ENCODE measurements around the gene ANKRD27. TPM values are rescaled to one million over a fixed set of nuclear protein-coding genes. Genes with fewer than 3 reads are reported as not detected.

Gene ANKRD27
- total RNA-seq, 1 donor from 2014 or later = 20.8 TPM

GRCh38 chr19:32688311-32688710 is 13.3 kb upstream of the ANKRD27 start:
- H3K4me3 Mint-ChIP-seq (ENCODE audit: unreplicated experiment) = no peak overlapping the region
- peaks cover under 1% of the 10 kb centered on the region for H4K20me1 ChIP-seq (ENCODE audit: insufficient read depth, low read length)
- H3K4me1 Mint-ChIP-seq (ENCODE audit: low read depth, unreplicated experiment) = peaks cover 5% of the 10 kb centered on the region
- no peak overlapping the region for H2AFZ ChIP-seq (ENCODE audit: low read depth, low read length)
- no peak overlapping the region for H3K9ac ChIP-seq (ENCODE audit: low read length)
- no peaks in the 10 kb centered on the region for H3K9me3 ChIP-seq (ENCODE audit: insufficient read depth, low read depth, low read length)
- no peak overlapping the region for H3K27ac Mint-ChIP-seq (ENCODE audit: unreplicated experiment)
- H3K27ac ChIP-seq (ENCODE audit: low read depth, low read length) = no peak overlapping the region
- H3K27me3 Mint-ChIP-seq (ENCODE audit: low read depth, unreplicated experiment) = peaks cover 4% of the 10 kb centered on the region
- H3K4me3 ChIP-seq (ENCODE audit: insufficient read depth, low read depth, low read length) = no peak overlapping the region
- peaks cover 14% of the 10 kb centered on the region for H3K4me1 ChIP-seq (ENCODE audit: insufficient read depth, low read length)
- H3K9me3 Mint-ChIP-seq (ENCODE audit: unreplicated experiment) = peaks cover 3% of the 10 kb centered on the region
- H3K79me2 ChIP-seq (ENCODE audit: insufficient read depth, low read length) = peaks cover 14% of the 10 kb centered on the region
- H3K27me3 ChIP-seq (ENCODE audit: insufficient read depth, low read length) = no peaks in the 10 kb centered on the region
- TF ChIP-seq CTCF (IDR thresholded peaks at IDR 0.05; ENCODE audit: insufficient read depth, low read depth, low read length) (no peak), EZH2 (IDR thresholded peaks at IDR 0.05; ENCODE audit: insufficient read depth, low read length) (no peak)
- H3K36me3 ChIP-seq (ENCODE audit: insufficient read depth, low read length) = no peaks in the 10 kb centered on the region
- H3K36me3 Mint-ChIP-seq (ENCODE audit: low read depth, unreplicated experiment) = peaks cover 2% of the 10 kb centered on the region
- no peak for FAIRE-seq
- H3K4me2 ChIP-seq (ENCODE audit: low read length) = no peak overlapping the region
- no peak for DNase-seq (ENCODE audit: low read depth)

GRCh38 chr19:32687681-32688080 is 12.7 kb upstream of the ANKRD27 start:
- Mint-ChIP-seq H3K9me3 (ENCODE audit: unreplicated experiment) (peaks cover under 1% of the 10 kb centered on the region), H3K4me1 (ENCODE audit: low read depth, unreplicated experiment) (peaks cover under 1% of the 10 kb centered on the region), H3K36me3 (ENCODE audit: low read depth, unreplicated experiment) (no peaks in the 10 kb centered on the region), H3K4me3 (ENCODE audit: unreplicated experiment) (no peak overlapping the region), H3K27ac (ENCODE audit: unreplicated experiment) (no peak overlapping the region), H3K27me3 (ENCODE audit: low read depth, unreplicated experiment) (peaks cover 4% of the 10 kb centered on the region)
- Histone ChIP-seq H3K9me3 (ENCODE audit: insufficient read depth, low read depth, low read length) (no peaks in the 10 kb centered on the region), H3K4me1 (ENCODE audit: insufficient read depth, low read length) (peaks cover 11% of the 10 kb centered on the region), H3K36me3 (ENCODE audit: insufficient read depth, low read length) (no peaks in the 10 kb centered on the region), H3K4me3 (ENCODE audit: insufficient read depth, low read depth, low read length) (no peak overlapping the region), H3K79me2 (ENCODE audit: insufficient read depth, low read length) (peaks cover 8% of the 10 kb centered on the region), H2AFZ (ENCODE audit: low read depth, low read length) (no peak overlapping the region), H3K9ac (ENCODE audit: low read length) (no peak overlapping the region), H3K4me2 (ENCODE audit: low read length) (no peak overlapping the region), H3K27me3 (ENCODE audit: insufficient read depth, low read length) (no peaks in the 10 kb centered on the region), H3K27ac (ENCODE audit: low read depth, low read length) (no peak overlapping the region), H4K20me1 (ENCODE audit: insufficient read depth, low read length) (no peaks in the 10 kb centered on the region)
- FAIRE-seq (no peak), DNase-seq (ENCODE audit: low read depth) (no peak)
- no peak for TF ChIP-seq CTCF (IDR thresholded peaks at IDR 0.05; ENCODE audit: insufficient read depth, low read depth, low read length)
- no peak for TF ChIP-seq EZH2 (IDR thresholded peaks at IDR 0.05; ENCODE audit: insufficient read depth, low read length)

- Histone ChIP-seq H3K9ac (ENCODE audit: low read length) (no peak overlapping the region), H3K27ac (ENCODE audit: low read depth, low read length) (no peak overlapping the region), H2AFZ (ENCODE audit: low read depth, low read length) (no peak overlapping the region), H3K9me3 (ENCODE audit: insufficient read depth, low read depth, low read length) (no peaks in the 10 kb centered on the region), H3K4me3 (ENCODE audit: insufficient read depth, low read depth, low read length) (no peak overlapping the region), H3K4me1 (ENCODE audit: insufficient read depth, low read length) (peaks cover 5% of the 10 kb centered on the region), H3K27me3 (ENCODE audit: insufficient read depth, low read length) (no peaks in the 10 kb centered on the region), H3K4me2 (ENCODE audit: low read length) (no peak overlapping the region), H4K20me1 (ENCODE audit: insufficient read depth, low read length) (no peaks in the 10 kb centered on the region), H3K79me2 (ENCODE audit: insufficient read depth, low read length) (peaks cover under 1% of the 10 kb centered on the region), H3K36me3 (ENCODE audit: insufficient read depth, low read length) (no peaks in the 10 kb centered on the region)
- H3K9me3 Mint-ChIP-seq (ENCODE audit: unreplicated experiment) = no peaks in the 10 kb centered on the region
- no peak for DNase-seq (ENCODE audit: low read depth)
- no peak overlapping the region for H3K27ac Mint-ChIP-seq (ENCODE audit: unreplicated experiment)
- FAIRE-seq = no peak
- peaks cover 7% of the 10 kb centered on the region for H3K27me3 Mint-ChIP-seq (ENCODE audit: low read depth, unreplicated experiment)
- no peaks in the 10 kb centered on the region for H3K36me3 Mint-ChIP-seq (ENCODE audit: low read depth, unreplicated experiment)
- H3K4me1 Mint-ChIP-seq (ENCODE audit: low read depth, unreplicated experiment) = no peaks in the 10 kb centered on the region
- no peak overlapping the region for H3K4me3 Mint-ChIP-seq (ENCODE audit: unreplicated experiment)
- TF ChIP-seq EZH2 (IDR thresholded peaks at IDR 0.05; ENCODE audit: insufficient read depth, low read length) (no peak), CTCF (IDR thresholded peaks at IDR 0.05; ENCODE audit: insufficient read depth, low read depth, low read length) (no peak)
Measured at GRCh38 chr19:32686847-32687475, 12.0 kb upstream of the ANKRD27 start.

Data from astrocyte (in vitro differentiated cells and primary cell).